Erythroblast (primary cell): ENCODE measurements around the gene APLNR.

Experiments
- GATA1 ChIP-seq: IDR thresholded peaks from 2 replicates; pipeline ENCODE4 v1.6.1; 2011; ENCODE audit warnings: low read depth, mild to moderate bottlenecking, control low read depth, low read length, moderate library complexity
- POLR2A ChIP-seq: IDR thresholded peaks from 2 replicates; pipeline ENCODE4 v1.6.1; 2011; ENCODE audit warnings: mild to moderate bottlenecking, low read length

DNA sequence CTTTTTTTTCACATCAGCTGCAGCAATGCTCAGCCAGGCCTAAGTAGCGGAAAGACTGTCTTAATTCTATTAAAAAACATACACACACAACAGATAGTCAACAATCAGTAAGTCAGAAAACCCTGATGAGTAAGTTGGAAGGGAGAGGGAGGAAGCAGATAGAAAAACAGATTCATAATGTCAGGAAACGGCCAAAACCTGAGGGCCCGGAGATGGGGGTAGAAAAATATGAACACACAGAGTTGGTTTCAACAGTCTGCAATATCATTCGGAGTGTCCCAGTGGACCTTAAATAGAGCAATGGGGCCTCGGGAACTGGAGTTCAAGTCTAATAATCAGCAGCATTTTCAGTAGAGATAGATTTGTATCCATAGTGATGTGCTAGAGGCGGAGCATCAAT, 40.5 kb downstream of the APLNR start:
- TF ChIP-seq POLR2A (no peak), GATA1 (no peak)
